ENCODE results near the gene EEFSEC.

Gene EEFSEC

DNA sequence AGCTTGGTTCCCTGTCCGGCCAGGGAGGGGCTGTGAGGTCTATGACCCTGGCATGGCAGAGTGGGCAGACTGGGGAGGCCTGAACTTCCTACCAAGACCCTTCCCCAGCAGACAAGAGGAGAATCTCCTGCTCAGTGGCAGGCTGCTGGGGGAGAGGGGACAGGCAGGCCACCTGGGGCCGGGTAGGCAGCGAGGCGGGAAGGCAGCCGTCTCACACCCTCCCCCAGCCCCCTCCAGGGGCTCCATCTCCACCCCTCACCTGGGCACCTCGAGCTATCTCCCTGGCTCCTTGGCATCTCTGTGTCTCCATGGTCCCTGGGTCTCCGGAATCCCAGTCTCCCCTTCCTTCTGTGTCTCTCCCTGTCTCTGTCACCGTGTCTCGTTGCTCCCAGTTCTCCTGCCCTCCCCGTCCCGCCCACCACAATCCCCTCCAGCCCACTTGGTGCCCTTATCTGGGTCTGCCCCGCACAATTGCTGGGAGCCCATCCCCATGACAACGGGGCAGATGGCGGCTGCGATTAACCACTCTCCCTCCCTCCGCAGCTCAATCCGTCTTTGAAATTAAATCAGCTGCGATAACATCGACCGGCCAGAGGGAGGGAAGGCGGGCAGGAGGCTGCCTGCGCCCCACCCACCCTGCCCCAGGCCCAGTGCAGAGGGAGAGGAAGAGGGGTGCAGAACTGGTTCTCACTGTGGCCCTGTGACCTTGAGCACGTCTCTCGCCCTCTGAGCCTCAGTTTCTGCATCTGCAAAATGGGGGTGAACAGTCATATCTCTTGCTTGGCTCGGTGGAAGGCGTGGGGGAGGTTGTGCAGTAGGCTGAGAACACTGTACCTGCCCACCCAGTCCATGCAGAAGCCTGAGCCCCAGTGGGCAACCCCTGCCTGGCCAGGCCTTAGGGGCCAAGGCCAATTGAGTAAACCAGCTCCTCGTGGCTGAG, 303.8 kb downstream of the EEFSEC start:
- no peak for DNase-seq

DNA sequence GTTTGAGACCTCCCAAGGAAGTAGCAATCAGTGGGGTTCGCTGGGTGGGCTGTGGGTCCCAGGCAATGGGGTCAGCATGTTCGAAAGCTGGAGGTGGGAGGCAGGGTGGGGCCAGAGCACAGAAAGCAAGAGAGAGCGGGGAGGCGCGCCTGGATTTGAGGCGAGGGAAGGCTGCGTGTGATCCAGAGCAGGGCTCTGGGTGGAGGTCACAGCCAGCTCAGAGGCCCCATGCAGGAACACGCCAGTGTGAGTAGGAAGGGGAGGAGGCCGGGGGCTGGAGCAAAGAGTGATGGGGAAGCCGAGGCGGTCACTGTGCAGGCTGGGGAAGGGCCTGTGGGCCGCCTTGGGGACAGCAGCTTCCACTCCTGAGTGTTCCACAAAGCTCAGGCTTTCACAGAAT, 304.7 kb downstream of the EEFSEC start:
- no peak for DNase-seq
